ENCODE results near the gene COL21A1. TPM values are rescaled to one million over a fixed set of nuclear protein-coding genes. Genes with fewer than 3 reads are reported as not detected.
A peak's percentile ranks its signal among the peaks of the same experiment; 100 is the strongest.

Gene COL21A1
- total RNA-seq, 1 experiment from 2014 or later = 1.8 TPM

GRCh38 chr6:56245903-56246351, 1.5 kb downstream of the COL21A1 start:
- TF ChIP-seq CTCF (conservative IDR thresholded peaks at IDR 0.05) = no peak
- H3K4me3 Mint-ChIP-seq = peak overlapping the region; percentile 72 to 88
- no CpG with 5 or more reads among the region's 2 CpGs for WGBS (ENCODE audit: extremely low coverage, insufficient read length, low lambda C conversion rate)

More at GRCh38 chr6:56245903-56246351, 1.5 kb downstream of the COL21A1 start:
- Histone ChIP-seq H2AFZ (ENCODE audit: low read length) (no peak overlapping the region), H3K14ac (ENCODE audit: insufficient read depth, low read length) (no peak overlapping the region), H3K9me3 (ENCODE audit: control insufficient read depth, low read depth, low read length) (no peaks in the 10 kb centered on the region), H3K79me2 (ENCODE audit: insufficient read depth, low read length) (no peaks in the 10 kb centered on the region), H3K4ac (ENCODE audit: low read depth, low read length) (no peak overlapping the region), H2BK15ac (ENCODE audit: low read depth, low read length) (no peak overlapping the region), H3K23me2 (ENCODE audit: insufficient read length, low read depth, low read length, poor library complexity, severe bottlenecking) (peaks cover 13% of the 10 kb centered on the region), H3K4me2 (ENCODE audit: insufficient read depth, insufficient read length, low read length) (peak overlapping the region; percentile 63), H3K18ac (ENCODE audit: insufficient read length, low read depth, low read length) (no peak overlapping the region), H2BK12ac (ENCODE audit: insufficient read length, low read depth, low read length) (no peak overlapping the region), H4K8ac (replicated peaks; ENCODE audit: insufficient read length, low read depth, low read length) (no peak overlapping the region), H2BK120ac (ENCODE audit: low read depth, low read length, poor library complexity, severe bottlenecking) (no peak overlapping the region), H2BK20ac (ENCODE audit: low read depth, low read length, poor library complexity, severe bottlenecking) (no peak overlapping the region), H3K79me1 (ENCODE audit: insufficient read depth, low read depth, low read length, poor library complexity, severe bottlenecking) (no peaks in the 10 kb centered on the region), H3K23ac (ENCODE audit: insufficient read length, low read depth, low read length) (no peak overlapping the region), H3K9ac (ENCODE audit: extremely low read depth, insufficient read length, low read length) (no peak overlapping the region), H4K91ac (ENCODE audit: insufficient read length, low read depth, low read length) (no peak overlapping the region), H2BK5ac (ENCODE audit: insufficient read length, low read length) (no peak overlapping the region), H3K27me3 (ENCODE audit: insufficient read depth, low read length) (no peaks in the 10 kb centered on the region), H3T11ph (ENCODE audit: low read length) (no peak overlapping the region), H3K56ac (ENCODE audit: insufficient read length, low read depth, low read length) (no peak overlapping the region), H4K20me1 (ENCODE audit: control insufficient read depth, insufficient read depth, insufficient read length) (no peaks in the 10 kb centered on the region), H2AK5ac (ENCODE audit: insufficient read length, low read length) (no peak overlapping the region), H3K27ac (ENCODE audit: insufficient read length, low read depth, low read length) (no peak overlapping the region), H4K5ac (ENCODE audit: insufficient read length, low read depth, low read length) (no peak overlapping the region), H3K4me1 (ENCODE audit: insufficient read depth, low read length) (peaks cover 8% of the 10 kb centered on the region)
- Mint-ChIP-seq H3K27ac (peak overlapping the region in 2 of 3 experiments; percentile 87 to 97; a peak in 4 of 7 replicates), H3K36me3 (ENCODE audit: insufficient read depth in 1 of 3, low read depth in 3 of 3) (no peaks in the 10 kb centered on the region; a peak in 1 of 7 replicates), H3K9me3 (no peaks in the 10 kb centered on the region), H3K27me3 (ENCODE audit: low read depth) (peaks cover 15% of the 10 kb centered on the region), H3K4me1 (peaks cover 30 to 36% of the 10 kb centered on the region in 2 experiments)
- no peak for DNase-seq
